HepG2 (cell line): Measurements from ENCODE around the gene GPR152. TPM values are rescaled to one million over a fixed set of nuclear protein-coding genes. Genes with fewer than 3 reads are reported as not detected.

Experiments used
- AGO1 ChIP-seq: fragments of 200-400 bp; formaldehyde crosslinking; IDR thresholded peaks from 2 replicates; pipeline ENCODE4 v1.6.1; 2017; ENCODE audit warnings: mild to moderate bottlenecking, low read depth, low read length, moderate library complexity; ENCODE audit not compliant: poor library complexity, severe bottlenecking
- DMAP1 ChIP-seq: IDR thresholded peaks from 2 replicates; pipeline ENCODE4 v1.6.1; 2016
- HNF4G ChIP-seq, 2 experiments: sonication (generic) in 1 of 2; formaldehyde crosslinking in 1 of 2; IDR thresholded peaks; 2 replicates each; pipeline versions ENCODE4 v1.4.0 to v1.6.1; 2011 to 2020; ENCODE audit warnings: borderline replicate concordance in 2 of 2, low read depth in 2 of 2, mild to moderate bottlenecking in 2 of 2, low read length in 1 of 2, missing genetic modification reagents in 1 of 2, moderate library complexity in 1 of 2
- NR3C1 ChIP-seq: sonication (generic); formaldehyde crosslinking; IDR thresholded peaks from 2 replicates; pipeline ENCODE4 v1.4.0; 2020; ENCODE audit warnings: missing genetic modification reagents
- RARG ChIP-seq: sonication (generic); formaldehyde crosslinking; IDR thresholded peaks from 2 replicates; pipeline ENCODE4 v1.4.0; 2020; ENCODE audit warnings: low read depth, mild to moderate bottlenecking, missing genetic modification reagents
- RBFOX2 ChIP-seq: fragments of 200-400 bp; formaldehyde crosslinking; IDR thresholded peaks from 2 replicates; pipeline ENCODE4 v1.6.1; 2017; ENCODE audit warnings: low read depth, mild to moderate bottlenecking, low read length
- SMAD9 ChIP-seq: sonication (generic); formaldehyde crosslinking; IDR thresholded peaks from 2 replicates; pipeline ENCODE4 v1.5.1; 2020; ENCODE audit warnings: mild to moderate bottlenecking, missing genetic modification reagents
- ZBTB38 ChIP-seq: sonication (generic); formaldehyde crosslinking; IDR thresholded peaks from 2 replicates; pipeline ENCODE4 v1.5.1; 2020; ENCODE audit warnings: mild to moderate bottlenecking, missing genetic modification reagents
- ZFP37 ChIP-seq: sonication (generic); formaldehyde crosslinking; IDR thresholded peaks from 2 replicates; pipeline ENCODE4 v1.4.0; 2020; ENCODE audit warnings: missing genetic modification reagents, borderline replicate concordance
- ZNF101 ChIP-seq: sonication (generic); formaldehyde crosslinking; IDR thresholded peaks from 2 replicates; pipeline ENCODE4 v1.4.0; 2020; ENCODE audit warnings: mild to moderate bottlenecking, low read depth, missing genetic modification reagents, borderline replicate concordance
- ZNF317 ChIP-seq: sonication (generic); formaldehyde crosslinking; IDR thresholded peaks from 2 replicates; pipeline ENCODE4 v1.5.0; 2020; ENCODE audit warnings: mild to moderate bottlenecking, missing genetic modification reagents
- ZNF674 ChIP-seq: sonication (generic); formaldehyde crosslinking; IDR thresholded peaks from 2 replicates; pipeline ENCODE4 v1.5.0; 2020; ENCODE audit warnings: low read depth, mild to moderate bottlenecking, missing genetic modification reagents
- polyA plus RNA-seq, 8 experiments: library from polyadenylated mRNA; depleted of rRNA in 3 of 8; stranded (reverse) in 7 of 8; unstranded in 1 of 8; fragments of >200 nt; fragmentation: Illumina TruSeq in 4 of 8; extraction: Trizol in 4 of 8; gene quantifications; 2 replicates each; pipeline versions ENCODE4 v1.2.1 to v1.2.3, GENCODE V29; 2011 to 2016; ENCODE audit warnings: low read depth in 4 of 8, missing spikeins in 1 of 8, mixed read lengths in 1 of 8; ENCODE audit not compliant: insufficient read depth in 1 of 8
- total RNA-seq, 5 experiments: library from RNA; depleted of rRNA; stranded (reverse); fragments of >200 nt; fragmentation: Illumina TruSeq; extraction: Trizol; gene quantifications; 2 replicates each; pipeline ENCODE4 v1.2.3, GENCODE V29; 2016; ENCODE audit warnings: low read depth in 1 of 5
- TF ChIP-seq, protein P1 (sequence below): sonication (generic); formaldehyde crosslinking; IDR thresholded peaks from 2 replicates; pipeline ENCODE4 v1.8.0; 2022; ENCODE audit warnings: missing genetic modification reagents, mild to moderate bottlenecking, inconsistent platforms, borderline replicate concordance
- TF ChIP-seq, protein P2 (sequence below): sonication (generic); formaldehyde crosslinking; IDR thresholded peaks from 2 replicates; pipeline ENCODE4 v1.5.1; 2020; ENCODE audit warnings: mild to moderate bottlenecking, missing genetic modification reagents, moderate library complexity
- TF ChIP-seq, protein P3 (sequence below): sonication (generic); formaldehyde crosslinking; IDR thresholded peaks from 2 replicates; pipeline ENCODE4 v1.5.0; 2020; ENCODE audit warnings: missing genetic modification reagents, mild to moderate bottlenecking, borderline replicate concordance
- TF ChIP-seq, protein P4 (sequence below): IDR thresholded peaks from 2 replicates; pipeline ENCODE4 v1.6.1; 2016; ENCODE audit warnings: missing genetic modification reagents, missing compliant biosample characterization
- TF ChIP-seq, protein P5 (sequence below): IDR thresholded peaks from 2 replicates; pipeline ENCODE4 v1.6.1; 2016; ENCODE audit warnings: missing biosample characterization, missing genetic modification reagents, low read depth
- TF ChIP-seq, protein P6 (sequence below): sonication (generic); formaldehyde crosslinking; IDR thresholded peaks from 2 replicates; pipeline ENCODE4 v1.4.0; 2020; ENCODE audit warnings: mild to moderate bottlenecking, missing genetic modification reagents, borderline replicate concordance

The GPR152 gene
- total and polyA plus RNA-seq, 2 of the 13 experiments (the other 11 are each of a cell fraction or from before 2014, with no cell fraction given), result not detected

DNA sequence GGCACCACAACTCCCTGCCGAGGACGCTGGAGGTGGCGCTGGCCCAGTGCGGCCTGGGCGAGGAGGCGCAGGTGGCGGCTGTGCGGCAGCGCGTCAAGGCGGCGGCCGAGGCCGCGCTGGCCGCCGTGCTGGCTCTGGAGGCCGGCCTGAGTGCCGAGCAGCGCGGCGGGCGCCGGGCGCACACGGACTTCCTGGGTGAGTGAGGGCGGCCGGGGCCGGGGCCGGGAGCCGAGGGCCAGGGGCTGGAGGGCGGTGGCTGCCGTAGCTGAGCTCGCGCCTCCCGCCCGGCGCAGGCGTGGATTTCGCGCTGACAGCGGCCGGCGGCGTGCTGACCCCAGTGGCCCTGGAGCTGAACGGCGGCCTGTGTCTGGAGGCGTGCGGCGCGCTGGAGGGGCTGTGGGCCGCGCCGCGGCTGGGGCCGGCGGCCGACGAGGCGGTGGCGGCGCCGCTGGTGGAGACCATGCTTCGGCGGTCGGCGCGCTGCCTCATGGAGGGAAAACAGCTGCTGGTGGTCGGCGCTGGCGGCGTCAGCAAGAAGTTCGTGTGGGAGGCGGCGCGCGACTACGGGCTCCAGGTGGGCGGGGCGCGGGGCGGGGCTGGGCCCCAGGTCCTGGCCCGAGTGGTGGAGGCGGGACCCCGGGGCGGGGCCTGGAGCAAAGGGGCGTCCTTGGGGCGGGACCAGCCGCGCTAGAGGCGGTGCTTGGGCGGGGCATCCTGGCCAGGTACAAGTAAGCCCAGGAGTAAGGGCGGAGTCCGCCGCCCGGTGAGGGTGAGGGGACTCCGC, 31.7 kb downstream of the GPR152 start (continued):
- no peak for TF ChIP-seq HNF4G (IDR thresholded peaks at IDR 0.05; ENCODE audit: borderline replicate concordance, low read depth, low read length)
- TF ChIP-seq HNF4G (CRISPR knock-in tag; IDR thresholded peaks at IDR 0.05; ENCODE audit: borderline replicate concordance, low read depth), result peak; percentile 19; the same call in 1 of the 2 replicates
- TF ChIP-seq ZFP37 (CRISPR knock-in tag), result no peak
- TF ChIP-seq, protein P1, sequence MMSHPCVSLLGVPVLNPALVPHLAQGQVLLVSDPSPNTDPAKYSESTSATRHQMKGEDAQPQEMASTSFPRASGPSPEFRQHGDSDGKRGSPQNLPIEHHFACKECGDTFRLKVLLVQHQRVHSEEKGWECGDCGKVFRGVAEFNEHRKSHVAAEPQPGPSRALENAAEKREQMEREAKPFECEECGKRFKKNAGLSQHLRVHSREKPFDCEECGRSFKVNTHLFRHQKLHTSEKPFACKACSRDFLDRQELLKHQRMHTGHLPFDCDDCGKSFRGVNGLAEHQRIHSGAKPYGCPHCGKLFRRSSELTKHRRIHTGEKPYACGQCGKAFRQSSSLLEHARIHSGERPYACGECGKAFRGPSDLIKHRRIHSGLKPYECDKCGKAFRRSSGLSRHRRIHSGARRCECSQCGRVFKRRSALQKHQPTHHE (CRISPR knock-in tag), result no peak
- TF ChIP-seq, protein P2, sequence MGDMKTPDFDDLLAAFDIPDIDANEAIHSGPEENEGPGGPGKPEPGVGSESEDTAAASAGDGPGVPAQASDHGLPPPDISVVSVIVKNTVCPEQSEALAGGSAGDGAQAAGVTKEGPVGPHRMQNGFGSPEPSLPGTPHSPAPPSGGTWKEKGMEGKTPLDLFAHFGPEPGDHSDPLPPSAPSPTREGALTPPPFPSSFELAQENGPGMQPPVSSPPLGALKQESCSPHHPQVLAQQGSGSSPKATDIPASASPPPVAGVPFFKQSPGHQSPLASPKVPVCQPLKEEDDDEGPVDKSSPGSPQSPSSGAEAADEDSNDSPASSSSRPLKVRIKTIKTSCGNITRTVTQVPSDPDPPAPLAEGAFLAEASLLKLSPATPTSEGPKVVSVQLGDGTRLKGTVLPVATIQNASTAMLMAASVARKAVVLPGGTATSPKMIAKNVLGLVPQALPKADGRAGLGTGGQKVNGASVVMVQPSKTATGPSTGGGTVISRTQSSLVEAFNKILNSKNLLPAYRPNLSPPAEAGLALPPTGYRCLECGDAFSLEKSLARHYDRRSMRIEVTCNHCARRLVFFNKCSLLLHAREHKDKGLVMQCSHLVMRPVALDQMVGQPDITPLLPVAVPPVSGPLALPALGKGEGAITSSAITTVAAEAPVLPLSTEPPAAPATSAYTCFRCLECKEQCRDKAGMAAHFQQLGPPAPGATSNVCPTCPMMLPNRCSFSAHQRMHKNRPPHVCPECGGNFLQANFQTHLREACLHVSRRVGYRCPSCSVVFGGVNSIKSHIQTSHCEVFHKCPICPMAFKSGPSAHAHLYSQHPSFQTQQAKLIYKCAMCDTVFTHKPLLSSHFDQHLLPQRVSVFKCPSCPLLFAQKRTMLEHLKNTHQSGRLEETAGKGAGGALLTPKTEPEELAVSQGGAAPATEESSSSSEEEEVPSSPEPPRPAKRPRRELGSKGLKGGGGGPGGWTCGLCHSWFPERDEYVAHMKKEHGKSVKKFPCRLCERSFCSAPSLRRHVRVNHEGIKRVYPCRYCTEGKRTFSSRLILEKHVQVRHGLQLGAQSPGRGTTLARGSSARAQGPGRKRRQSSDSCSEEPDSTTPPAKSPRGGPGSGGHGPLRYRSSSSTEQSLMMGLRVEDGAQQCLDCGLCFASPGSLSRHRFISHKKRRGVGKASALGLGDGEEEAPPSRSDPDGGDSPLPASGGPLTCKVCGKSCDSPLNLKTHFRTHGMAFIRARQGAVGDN (CRISPR knock-in tag), result peak; percentile 69
- 0 out of 2 replicates have a peak, but pooled peaks have one; percentile 18 for TF ChIP-seq ZBTB38 (CRISPR knock-in tag)
- TF ChIP-seq NR3C1, result no peak
- TF ChIP-seq, protein P3, sequence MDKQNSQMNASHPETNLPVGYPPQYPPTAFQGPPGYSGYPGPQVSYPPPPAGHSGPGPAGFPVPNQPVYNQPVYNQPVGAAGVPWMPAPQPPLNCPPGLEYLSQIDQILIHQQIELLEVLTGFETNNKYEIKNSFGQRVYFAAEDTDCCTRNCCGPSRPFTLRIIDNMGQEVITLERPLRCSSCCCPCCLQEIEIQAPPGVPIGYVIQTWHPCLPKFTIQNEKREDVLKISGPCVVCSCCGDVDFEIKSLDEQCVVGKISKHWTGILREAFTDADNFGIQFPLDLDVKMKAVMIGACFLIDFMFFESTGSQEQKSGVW (CRISPR knock-in tag), result no peak
- TF ChIP-seq ZNF317 (CRISPR knock-in tag), result no peak
- TF ChIP-seq, protein P4, sequence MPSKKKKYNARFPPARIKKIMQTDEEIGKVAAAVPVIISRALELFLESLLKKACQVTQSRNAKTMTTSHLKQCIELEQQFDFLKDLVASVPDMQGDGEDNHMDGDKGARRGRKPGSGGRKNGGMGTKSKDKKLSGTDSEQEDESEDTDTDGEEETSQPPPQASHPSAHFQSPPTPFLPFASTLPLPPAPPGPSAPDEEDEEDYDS, result peak; percentile 99
- TF ChIP-seq SMAD9 (CRISPR knock-in tag), result no peak
- no peak for TF ChIP-seq DMAP1 (CRISPR knock-in tag)
- TF ChIP-seq ZNF101 (CRISPR knock-in tag), result no peak
- TF ChIP-seq RARG (CRISPR knock-in tag), result no peak
- TF ChIP-seq, protein P5, sequence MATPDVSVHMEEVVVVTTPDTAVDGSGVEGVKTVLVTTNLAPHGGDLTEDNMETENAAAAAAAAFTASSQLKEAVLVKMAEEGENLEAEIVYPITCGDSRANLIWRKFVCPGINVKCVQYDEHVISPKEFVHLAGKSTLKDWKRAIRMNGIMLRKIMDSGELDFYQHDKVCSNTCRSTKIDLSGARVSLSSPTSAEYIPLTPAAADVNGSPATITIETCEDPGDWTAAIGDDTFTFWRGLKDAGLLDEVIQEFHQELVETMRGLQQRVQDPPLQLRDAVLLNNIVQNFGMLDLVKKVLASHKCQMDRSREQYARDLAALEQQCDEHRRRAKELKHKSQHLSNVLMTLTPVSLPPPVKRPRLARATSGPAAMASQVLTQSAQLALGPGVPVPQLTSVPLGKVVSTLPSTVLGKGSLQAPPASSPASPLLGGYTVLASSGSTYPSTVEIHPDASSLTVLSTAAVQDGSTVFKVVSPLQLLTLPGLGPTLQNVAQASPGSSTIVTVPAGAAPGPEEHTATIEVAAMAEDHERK (CRISPR knock-in tag), result no peak
- TF ChIP-seq RBFOX2, result peak; percentile 72
- TF ChIP-seq ZNF674, result peak; percentile 63; the same call in 1 of the 2 replicates
- TF ChIP-seq, protein P6, sequence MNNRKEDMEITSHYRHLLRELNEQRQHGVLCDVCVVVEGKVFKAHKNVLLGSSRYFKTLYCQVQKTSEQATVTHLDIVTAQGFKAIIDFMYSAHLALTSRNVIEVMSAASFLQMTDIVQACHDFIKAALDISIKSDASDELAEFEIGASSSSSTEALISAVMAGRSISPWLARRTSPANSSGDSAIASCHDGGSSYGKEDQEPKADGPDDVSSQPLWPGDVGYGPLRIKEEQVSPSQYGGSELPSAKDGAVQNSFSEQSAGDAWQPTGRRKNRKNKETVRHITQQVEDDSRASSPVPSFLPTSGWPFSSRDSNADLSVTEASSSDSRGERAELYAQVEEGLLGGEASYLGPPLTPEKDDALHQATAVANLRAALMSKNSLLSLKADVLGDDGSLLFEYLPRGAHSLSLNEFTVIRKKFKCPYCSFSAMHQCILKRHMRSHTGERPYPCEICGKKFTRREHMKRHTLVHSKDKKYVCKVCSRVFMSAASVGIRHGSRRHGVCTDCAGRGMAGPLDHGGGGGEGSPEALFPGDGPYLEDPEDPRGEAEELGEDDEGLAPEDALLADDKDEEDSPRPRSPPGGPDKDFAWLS (CRISPR knock-in tag), result no peak
- TF ChIP-seq AGO1, result no peak
